ENCODE data around the gene HLF.

DNA sequence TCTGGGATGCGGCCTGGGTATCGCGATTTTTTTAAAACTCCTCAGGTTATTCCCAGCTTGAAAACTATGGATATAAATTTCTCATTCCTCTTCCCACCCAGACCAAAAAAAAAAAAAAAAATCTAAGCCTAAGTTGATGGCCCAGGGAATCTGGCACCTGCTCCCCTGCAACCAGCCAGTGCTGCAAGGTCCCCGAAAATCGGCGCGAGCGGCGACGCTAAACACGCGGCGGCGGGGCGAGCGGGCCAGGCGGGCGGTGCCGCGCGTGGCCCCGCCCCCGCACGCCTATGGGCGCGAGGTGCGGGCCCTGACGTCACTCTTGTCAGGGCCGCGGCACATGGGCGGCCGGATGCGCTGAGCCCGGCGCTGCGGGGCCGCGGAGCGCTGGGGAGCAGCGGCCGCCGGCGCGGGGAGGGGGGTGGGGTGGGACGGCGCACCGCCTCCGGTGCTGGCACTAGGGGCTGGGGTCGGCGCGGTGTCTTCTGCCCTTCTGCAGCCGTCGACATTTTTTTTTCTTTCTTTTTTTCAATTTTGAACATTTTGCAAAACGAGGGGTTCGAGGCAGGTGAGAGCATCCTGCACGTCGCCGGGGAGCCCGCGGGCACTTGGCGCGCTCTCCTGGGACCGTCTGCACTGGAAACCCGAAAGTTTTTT is at the start of gene HLF:
- TF ChIP-seq POLR2A (IDR thresholded peaks at IDR 0.05; ENCODE audit: low read depth, low read length) (no peak), POU2F2 (IDR thresholded peaks at IDR 0.05; ENCODE audit: low read depth, low read length) (no peak), TAF1 (IDR thresholded peaks at IDR 0.05; ENCODE audit: low read depth, low read length) (no peak), POLR2AphosphoS5 (IDR thresholded peaks at IDR 0.05; ENCODE audit: low read depth, low read length) (no peak)
